Esophagus muscularis mucosa (tissue), 4 donors: ENCODE results near the gene SSRP1.

Source experiments
- EP300 ChIP-seq: sonication (generic); formaldehyde crosslinking; IDR thresholded peaks from one replicate; pipeline ENCODE4 v1.6.1; 2017; ENCODE audit warnings: antibody characterized with exemption
- POLR2A ChIP-seq: fragments of 450-650 bp; IDR thresholded peaks from one replicate; pipeline ENCODE4 v1.6.1; 2017; ENCODE audit warnings: antibody characterized with exemption, moderate library complexity, mild to moderate bottlenecking, low read depth
- POLR2AphosphoS5 ChIP-seq, 2 donors: sonication (generic); formaldehyde crosslinking; IDR thresholded peaks; one replicate each; pipeline ENCODE4 v1.6.1; 2017; ENCODE audit warnings: antibody characterized with exemption in 2 of 2
- TF ChIP-seq, protein P1 (sequence below), 3 experiments: fragments of 200-600 bp in 2 of 3; fragments of 450-650 bp in 1 of 3; sonication (generic) in 2 of 3; IDR thresholded peaks; one replicate each; pipeline ENCODE4 v1.5.1; 2017 to 2019; ENCODE audit warnings: antibody characterized with exemption in 3 of 3, mild to moderate bottlenecking in 2 of 3, moderate library complexity in 1 of 3

DNA sequence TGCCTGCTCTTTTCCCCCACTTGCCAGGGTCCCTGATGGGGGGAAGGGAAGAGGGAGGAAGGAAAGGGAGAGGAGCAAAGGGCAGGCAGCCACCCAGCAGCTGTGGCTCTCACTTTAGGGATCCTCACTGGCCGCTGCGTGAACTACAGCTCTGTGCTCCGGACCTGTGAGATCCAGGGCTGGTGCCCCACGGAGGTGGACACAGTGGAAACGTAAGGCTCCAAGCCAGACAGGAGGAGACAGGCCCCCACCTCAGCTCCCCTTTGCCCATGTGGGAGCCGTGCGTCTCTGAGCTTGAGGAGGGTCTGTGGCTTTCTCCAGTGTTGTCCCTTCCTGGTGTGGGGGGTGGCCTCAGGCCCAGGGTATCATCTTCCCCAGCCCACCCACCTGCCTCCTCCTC, 12.4 kb upstream of the SSRP1 start:
- no peak for TF ChIP-seq POLR2A
- TF ChIP-seq, protein P1, sequence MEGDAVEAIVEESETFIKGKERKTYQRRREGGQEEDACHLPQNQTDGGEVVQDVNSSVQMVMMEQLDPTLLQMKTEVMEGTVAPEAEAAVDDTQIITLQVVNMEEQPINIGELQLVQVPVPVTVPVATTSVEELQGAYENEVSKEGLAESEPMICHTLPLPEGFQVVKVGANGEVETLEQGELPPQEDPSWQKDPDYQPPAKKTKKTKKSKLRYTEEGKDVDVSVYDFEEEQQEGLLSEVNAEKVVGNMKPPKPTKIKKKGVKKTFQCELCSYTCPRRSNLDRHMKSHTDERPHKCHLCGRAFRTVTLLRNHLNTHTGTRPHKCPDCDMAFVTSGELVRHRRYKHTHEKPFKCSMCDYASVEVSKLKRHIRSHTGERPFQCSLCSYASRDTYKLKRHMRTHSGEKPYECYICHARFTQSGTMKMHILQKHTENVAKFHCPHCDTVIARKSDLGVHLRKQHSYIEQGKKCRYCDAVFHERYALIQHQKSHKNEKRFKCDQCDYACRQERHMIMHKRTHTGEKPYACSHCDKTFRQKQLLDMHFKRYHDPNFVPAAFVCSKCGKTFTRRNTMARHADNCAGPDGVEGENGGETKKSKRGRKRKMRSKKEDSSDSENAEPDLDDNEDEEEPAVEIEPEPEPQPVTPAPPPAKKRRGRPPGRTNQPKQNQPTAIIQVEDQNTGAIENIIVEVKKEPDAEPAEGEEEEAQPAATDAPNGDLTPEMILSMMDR (IDR thresholded peaks at IDR 0.05) = no peak
- no peak for TF ChIP-seq POLR2AphosphoS5 (IDR thresholded peaks at IDR 0.05)
- no peak for TF ChIP-seq EP300
